ENCODE data around the gene COG6. TPM values are rescaled to one million over a fixed set of nuclear protein-coding genes. Genes with fewer than 3 reads are reported as not detected.

COG6 gene
- total and polyA plus RNA-seq, 2 of the 13 experiments (the other 11 are each of a cell fraction or from before 2014, with no cell fraction given) = 23.5 to 26.1 TPM

GRCh38 chr13:39770221-39771090, 115.0 kb downstream of the COG6 start:
- no peak for TF ChIP-seq ZNF343 (CRISPR knock-in tag; IDR thresholded peaks at IDR 0.05)
- TF ChIP-seq DZIP1 (CRISPR knock-in tag; IDR thresholded peaks at IDR 0.05) = no peak
- no peak for TF ChIP-seq ZNF3 (CRISPR knock-in tag; IDR thresholded peaks at IDR 0.05)
- no peak for TF ChIP-seq ZNF101 (CRISPR knock-in tag; IDR thresholded peaks at IDR 0.05; ENCODE audit: borderline replicate concordance, low read depth)
- no peak for TF ChIP-seq RFX5 (IDR thresholded peaks at IDR 0.05; ENCODE audit: low read depth, low read length)
- no peak for TF ChIP-seq FLYWCH1 (CRISPR knock-in tag; IDR thresholded peaks at IDR 0.05)
- no peak for TF ChIP-seq ZMYM3 (CRISPR knock-in tag; IDR thresholded peaks at IDR 0.05)
- no peak for TF ChIP-seq ZBTB21 (CRISPR knock-in tag; IDR thresholded peaks at IDR 0.05)
- TF ChIP-seq ZNF446 (CRISPR knock-in tag; IDR thresholded peaks at IDR 0.05) = no peak
- TF ChIP-seq ZNF747 (CRISPR knock-in tag; IDR thresholded peaks at IDR 0.05; ENCODE audit: borderline replicate concordance) = no peak
- TF ChIP-seq NFIC (IDR thresholded peaks at IDR 0.05; ENCODE audit: low read length) = no peak
- TF ChIP-seq ZNF124 (CRISPR knock-in tag; IDR thresholded peaks at IDR 0.05) = no peak
- TF ChIP-seq SIN3A (IDR thresholded peaks at IDR 0.05; ENCODE audit: borderline replicate concordance, low read depth, low read length) = no peak
- TF ChIP-seq ZNF30 (CRISPR knock-in tag; IDR thresholded peaks at IDR 0.05) = no peak
- no peak for TF ChIP-seq ZNF484 (CRISPR knock-in tag; IDR thresholded peaks at IDR 0.05; ENCODE audit: borderline replicate concordance, low read depth)
- TF ChIP-seq ATF4 (CRISPR knock-in tag; IDR thresholded peaks at IDR 0.05) = no peak
- TF ChIP-seq ZNF883 (CRISPR knock-in tag; IDR thresholded peaks at IDR 0.05; ENCODE audit: not compliant biosample characterization) = no peak
- TF ChIP-seq ZNF530 (CRISPR knock-in tag; IDR thresholded peaks at IDR 0.05; ENCODE audit: low read depth) = no peak
- TF ChIP-seq THAP11 (CRISPR knock-in tag; IDR thresholded peaks at IDR 0.05) = no peak
- TF ChIP-seq ZNF557 (CRISPR knock-in tag; IDR thresholded peaks at IDR 0.05) = no peak
- no peak overlapping the region for H3K27ac ChIP-seq (ENCODE audit: extremely low read length, insufficient read depth, low read length)
- no TSS peak for BruUV-seq (replicated peaks)
- H3K27me3 ChIP-seq (ENCODE audit: control insufficient read depth in 1 of 2, insufficient read depth in 2 of 2, low read length in 2 of 2) = no peaks in the 10 kb centered on the region
- intact Hi-C loops (cut with micrococcal nuclease; ENCODE audit: unreplicated experiment) = no loop called here
- FAIRE-seq (no peak), ATAC-seq (no peak), DNase-seq (ENCODE audit: low spot score) (no peak)
- ChIA-PET POLR2A (no interaction called here), CTCF (ENCODE audit: low intra/inter-chr PET ratio, low total read pairs) (no interaction called here)
- H3K36me3 ChIP-seq (replicated peaks in 1 of 2; ENCODE audit: control insufficient read depth in 1 of 2, insufficient read depth in 2 of 2, low read length in 2 of 2) = no peaks in the 10 kb centered on the region
- in situ Hi-C loops (cut with HindIII; ENCODE audit: extremely low pct_ligation_motif_present, low pct_unique_long_range_greater_than_20kb) = no loop called here
- no peak overlapping the region for H3K4me3 ChIP-seq (replicated peaks in 1 of 3; ENCODE audit: insufficient read depth in 1 of 3, low read depth in 2 of 3, low read length in 3 of 3)
- H3K4me1 ChIP-seq (ENCODE audit: insufficient read depth, low read length) = no peaks in the 10 kb centered on the region
- H4K20me1 ChIP-seq (ENCODE audit: insufficient read depth, low read length) = no peaks in the 10 kb centered on the region
- no peak overlapping the region for H2AFZ ChIP-seq (ENCODE audit: low read length)
- no peaks in the 10 kb centered on the region for H3K9me3 ChIP-seq (ENCODE audit: low read length)
- H3K9ac ChIP-seq (ENCODE audit: insufficient read depth, low read depth, low read length) = no peak overlapping the region
- no peaks in the 10 kb centered on the region for H3K79me2 ChIP-seq (ENCODE audit: insufficient read depth, low read length)
- 65% methylated on average over 9 of the region's 9 CpGs for WGBS (ENCODE audit: low lambda C conversion rate)
- no peak overlapping the region for H3K4me2 ChIP-seq (ENCODE audit: low read depth, low read length)

Data from HepG2 (cell line).